GM12878 (cell line): ENCODE results near the gene MYCBPAP. TPM values are rescaled to one million over a fixed set of nuclear protein-coding genes. Genes with fewer than 3 reads are reported as not detected.

Source experiments
- ATAC-seq: fragments of 200-7000 bp; cut with Tn5 transposase; 3 replicates; pipeline ENCODE4 v1.9.1; 2020; ENCODE audit warnings: mild to moderate bottlenecking, moderate library complexity
- BruUV-seq: library from RNA; stranded (reverse); fragments of 400-500 nt; replicated peaks from 2 replicates; lab custom pipeline; 2021; lab: Mats Ljungman, UMichigan
- CTCF ChIA-PET: fragments of 300-600 bp; sonication (Branson Sonifier 250); formaldehyde crosslinking; extraction: SDS; loops from one replicate; lab custom pipeline; 2021; ENCODE audit warnings: inconsistent platforms; lab: Yijun Ruan, JAX
- POLR2A ChIA-PET: fragments of 350-600 bp; formaldehyde crosslinking; extraction: SDS; loops from one replicate; lab custom pipeline; 2021; ENCODE audit warnings: inconsistent platforms; lab: Charles Lee
- RAD21 ChIA-PET: fragments of 300-600 bp; sonication (Branson Sonifier 250); formaldehyde crosslinking; loops from one replicate; lab custom pipeline; 2023; ENCODE audit warnings: antibody characterized with exemption; ENCODE audit not compliant: unreplicated experiment; lab: Charles Lee
- SMC1A ChIA-PET: fragments of 300-600 bp; sonication (Branson Sonifier 250); formaldehyde crosslinking; loops from one replicate; lab custom pipeline; 2023; ENCODE audit not compliant: unreplicated experiment, uncharacterized antibody; lab: Charles Lee
- DNase-seq: peaks from one replicate; pipeline ENCODE4 v3.0.0-alpha.2; 2011; ENCODE audit warnings: low read depth, low spot score
- FAIRE-seq: peaks from 3 replicates; lab custom pipeline; 2011; peaks lifted over from hg19 to GRCh38; lab: Jason Lieb, UNC
- H2AFZ ChIP-seq: 2 replicates; pipeline ENCODE4 v1.6.0; 2011; ENCODE audit warnings: low read depth, low read length, control low read depth; ENCODE audit not compliant: control insufficient read depth
- H3K27ac ChIP-seq: 2 replicates; pipeline ENCODE4 v1.5.1; 2011; ENCODE audit warnings: control low read depth; ENCODE audit not compliant: control insufficient read depth, insufficient read depth
- H3K27me3 ChIP-seq, 2 experiments: replicated peaks in 1 of 2; 2 replicates each; pipeline versions ENCODE4 v1.6.0 to v1.6.1; 2011; ENCODE audit warnings: low read length in 1 of 2; ENCODE audit not compliant: control insufficient read depth in 2 of 2, insufficient read depth in 2 of 2
- H3K36me3 ChIP-seq, 2 experiments: 2 replicates each; pipeline ENCODE4 v1.5.1; 2011; ENCODE audit warnings: low read length in 1 of 2; ENCODE audit not compliant: control insufficient read depth in 2 of 2, insufficient read depth in 2 of 2
- H3K4me1 ChIP-seq: 2 replicates; pipeline ENCODE4 v1.6.1; 2011; ENCODE audit warnings: mild to moderate bottlenecking, low read length, moderate library complexity, mixed read lengths; ENCODE audit not compliant: control insufficient read depth, insufficient read depth
- H3K4me2 ChIP-seq: 2 replicates; pipeline ENCODE4 v1.6.0; 2011; ENCODE audit warnings: control low read depth; ENCODE audit not compliant: control insufficient read depth, insufficient read depth
- H3K4me3 ChIP-seq: fragments of 200-600 bp; sonication (generic); 2 replicates; pipeline ENCODE4 v1.5.1; 2016
- H3K79me2 ChIP-seq: 2 replicates; pipeline ENCODE4 v1.6.0; 2011; ENCODE audit warnings: low read length; ENCODE audit not compliant: control insufficient read depth, insufficient read depth
- H3K9ac ChIP-seq: 2 replicates; pipeline ENCODE4 v1.8.0; 2011; ENCODE audit warnings: low read length, control low read depth, mixed read lengths; ENCODE audit not compliant: control insufficient read depth, insufficient read depth
- H3K9me3 ChIP-seq: replicated peaks from 3 replicates; pipeline ENCODE4 v1.5.1; 2011; ENCODE audit warnings: mild to moderate bottlenecking, low read length; ENCODE audit not compliant: control insufficient read depth, insufficient read depth
- H4K20me1 ChIP-seq: 2 replicates; pipeline ENCODE4 v1.6.0; 2011; ENCODE audit not compliant: control insufficient read depth, insufficient read depth
- NFXL1 ChIP-seq: fragments of 450-650 bp; IDR thresholded peaks from 2 replicates; pipeline ENCODE4 v1.6.1; 2017; ENCODE audit warnings: antibody characterized with exemption, mild to moderate bottlenecking, borderline replicate concordance
- PAX8 ChIP-seq: fragments of 450-650 bp; IDR thresholded peaks from 2 replicates; pipeline ENCODE4 v1.6.1; 2017; ENCODE audit warnings: mild to moderate bottlenecking, moderate library complexity
- PML ChIP-seq: IDR thresholded peaks from 2 replicates; pipeline ENCODE4 v1.6.1; 2012; ENCODE audit warnings: low read length, inconsistent platforms
- SIX5 ChIP-seq: IDR thresholded peaks from 2 replicates; pipeline ENCODE4 v1.6.1; 2011; ENCODE audit warnings: mild to moderate bottlenecking, low read depth, low read length, moderate library complexity; ENCODE audit not compliant: severe bottlenecking
- ZNF384 ChIP-seq: IDR thresholded peaks from 2 replicates; pipeline ENCODE4 v1.6.1; 2012; ENCODE audit warnings: low read depth, mild to moderate bottlenecking, low read length, improper control_type of control experiment, borderline replicate concordance
- WGBS: methylation state at CpG from one replicate; pipeline ENCODE4 v1.1.6; 2016; ENCODE audit warnings: low lambda C conversion rate; ENCODE audit not compliant: insufficient replicate concordance, insufficient coverage; ENCODE audit errors: missing lambda C conversion rate; 5-methylcytosine and 5-hydroxymethylcytosine counted together
- in situ Hi-C: fragments of 300-500 bp; cut with MboI; formaldehyde crosslinking; loops from 9 replicates; pipeline ENCODE4 v1.14.3; 2018; ENCODE audit warnings: mixed read lengths
- intact Hi-C: fragments of 100-400 bp; cut with micrococcal nuclease; formaldehyde crosslinking; loops from one replicate; pipeline ENCODE4 v1.14.2; 2022; ENCODE audit not compliant: unreplicated experiment
- polyA plus RNA-seq, 11 experiments: library from polyadenylated mRNA; depleted of rRNA in 4 of 11; unstranded in 6 of 11; stranded (reverse) in 5 of 11; fragments of >200 nt; fragmentation: Nextera tagmentation in 4 of 11; fragmentation: Illumina TruSeq in 1 of 11; extraction: Ambion mirVana in 4 of 11; extraction: Trizol in 1 of 11; gene quantifications; 1 replicate in 1 of 11; 2 replicates in 10 of 11; pipeline versions ENCODE4 v1.2.1 to v1.2.3, GENCODE V29; 2011 to 2016; ENCODE audit warnings: inconsistent platforms in 2 of 11, missing spikeins in 2 of 11, low read depth in 1 of 11
- total RNA-seq, 4 experiments: library from RNA; depleted of rRNA in 3 of 4; stranded (reverse); fragments of >200 nt in 3 of 4; fragmentation: Illumina TruSeq in 1 of 4; extraction: Trizol in 1 of 4; gene quantifications; 2 replicates each; pipeline versions ENCODE4 v1.2.1 to v1.2.3, GENCODE V29; 2013 to 2021
- TF ChIP-seq, protein P1 (sequence below): IDR thresholded peaks from 2 replicates; pipeline ENCODE4 v1.6.1; 2011; ENCODE audit warnings: low read depth, low read length, improper control_type of control experiment, borderline replicate concordance
- TF ChIP-seq, protein P2 (sequence below): fragments of 450-650 bp; IDR thresholded peaks from 2 replicates; pipeline ENCODE4 v1.6.1; 2018; ENCODE audit warnings: mild to moderate bottlenecking, low read depth, moderate library complexity; ENCODE audit not compliant: partially characterized antibody
- TF ChIP-seq, protein P3 (sequence below): IDR thresholded peaks from 2 replicates; pipeline ENCODE4 v1.6.1; 2011; ENCODE audit warnings: borderline replicate concordance, low read depth, mild to moderate bottlenecking, moderate library complexity, mixed read lengths, low read length; ENCODE audit not compliant: insufficient read depth; ENCODE audit errors: extremely low read length
- TF ChIP-seq, protein P4 (sequence below): fragments of 450-650 bp; IDR thresholded peaks from 2 replicates; pipeline ENCODE4 v1.6.1; 2016; ENCODE audit warnings: mild to moderate bottlenecking
- TF ChIP-seq, protein P5 (sequence below): IDR thresholded peaks from 2 replicates; pipeline ENCODE4 v1.6.1; 2012; ENCODE audit warnings: low read depth, low read length, improper control_type of control experiment

The MYCBPAP gene
- total and polyA plus RNA-seq, 10 of the 15 experiments (the other 5 are each of a cell fraction or from before 2014, with no cell fraction given): 0.23 to 2.7 (median 1.5) TPM

DNA sequence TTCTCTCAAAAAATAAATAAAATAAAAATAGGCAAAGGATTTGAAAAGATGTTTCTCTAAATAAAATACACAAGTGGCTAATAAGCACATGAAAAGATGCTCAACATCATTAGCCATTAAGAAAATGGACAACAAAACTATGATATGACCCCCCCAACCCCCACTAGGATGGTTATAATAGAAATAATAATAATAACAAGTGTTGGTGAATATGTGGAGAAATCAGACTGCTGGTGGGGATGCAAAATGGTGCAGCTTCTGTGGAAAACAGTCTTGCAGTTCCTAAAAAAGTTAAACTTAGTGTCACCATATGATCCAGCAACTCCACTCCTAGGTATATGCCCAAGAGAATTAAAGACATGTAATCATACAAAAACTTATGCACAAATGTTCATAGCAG is 9.0 kb upstream of the MYCBPAP start:
- no peaks in the 10 kb centered on the region for H4K20me1 ChIP-seq
- H2AFZ ChIP-seq: no peak overlapping the region
- FAIRE-seq: no peak
- no peak overlapping the region for H3K27ac ChIP-seq
- no peak for DNase-seq
- TF ChIP-seq, protein P1, sequence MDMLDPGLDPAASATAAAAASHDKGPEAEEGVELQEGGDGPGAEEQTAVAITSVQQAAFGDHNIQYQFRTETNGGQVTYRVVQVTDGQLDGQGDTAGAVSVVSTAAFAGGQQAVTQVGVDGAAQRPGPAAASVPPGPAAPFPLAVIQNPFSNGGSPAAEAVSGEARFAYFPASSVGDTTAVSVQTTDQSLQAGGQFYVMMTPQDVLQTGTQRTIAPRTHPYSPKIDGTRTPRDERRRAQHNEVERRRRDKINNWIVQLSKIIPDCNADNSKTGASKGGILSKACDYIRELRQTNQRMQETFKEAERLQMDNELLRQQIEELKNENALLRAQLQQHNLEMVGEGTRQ: no peak
- no peak overlapping the region for H3K4me3 ChIP-seq
- RAD21 ChIA-PET: interaction anchor here (0.6 kb wide), 1 partner anchor 16 kb away, joined by 3 read pairs; no protein-coding TSS in a partner anchor
- intact Hi-C loops: no loop called here
- no peaks in the 10 kb centered on the region for H3K36me3 ChIP-seq
- no peaks in the 10 kb centered on the region for H3K4me1 ChIP-seq
- no peak overlapping the region for H3K4me2 ChIP-seq
- no peak for ATAC-seq
- POLR2A ChIA-PET: no interaction called here
- H3K27me3 ChIP-seq: no peaks in the 10 kb centered on the region
- CTCF ChIA-PET: interaction anchor here (1.2 kb wide), 1 partner anchor 13 kb away, joined by 3 read pairs; no protein-coding TSS in a partner anchor
- in situ Hi-C loops: no loop called here
- SMC1A ChIA-PET: no interaction called here
- H3K9ac ChIP-seq: no peak overlapping the region
- BruUV-seq: no TSS peak
- no peaks in the 10 kb centered on the region for H3K79me2 ChIP-seq
- H3K9me3 ChIP-seq: no peaks in the 10 kb centered on the region

DNA sequence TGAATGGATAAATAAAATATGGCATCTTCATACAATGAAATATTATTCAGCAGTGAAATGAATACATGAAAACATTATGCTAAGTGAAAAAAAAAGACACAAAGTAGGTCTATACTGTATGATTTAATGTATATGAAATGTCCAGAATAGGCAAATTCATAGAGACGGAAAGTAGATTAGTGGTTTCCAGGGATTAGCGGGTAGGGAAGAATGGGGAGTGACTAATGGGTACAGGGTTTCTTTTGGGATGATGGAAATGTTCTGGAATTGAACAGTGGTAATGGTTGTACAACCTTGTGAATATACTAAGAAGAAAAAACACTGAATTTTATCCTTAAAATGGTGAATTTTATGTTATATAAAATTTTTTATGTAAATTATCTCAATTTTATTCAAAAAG is 8.5 kb upstream of the MYCBPAP start:
- ChIA-PET SMC1A (no interaction called here), RAD21 (no interaction called here), POLR2A (interaction anchor here (0.7 to 0.9 kb wide), 2 partner anchors 28 to 153 kb away, joined by 5 to 9 read pairs; no protein-coding TSS in a partner anchor)
- Histone ChIP-seq H3K27me3 (no peaks in the 10 kb centered on the region), H3K9me3 (no peaks in the 10 kb centered on the region), H3K27ac (no peak overlapping the region), H3K79me2 (no peaks in the 10 kb centered on the region), H3K4me1 (no peaks in the 10 kb centered on the region), H3K9ac (no peak overlapping the region), H3K4me2 (no peak overlapping the region), H4K20me1 (no peaks in the 10 kb centered on the region), H2AFZ (no peak overlapping the region)
- 72% methylated on average over 2 of the region's 2 CpGs for WGBS
- intact Hi-C loops (no loop called here), in situ Hi-C loops (no loop called here)
- ATAC-seq (no peak), DNase-seq (no peak)
- TF ChIP-seq, protein P2, sequence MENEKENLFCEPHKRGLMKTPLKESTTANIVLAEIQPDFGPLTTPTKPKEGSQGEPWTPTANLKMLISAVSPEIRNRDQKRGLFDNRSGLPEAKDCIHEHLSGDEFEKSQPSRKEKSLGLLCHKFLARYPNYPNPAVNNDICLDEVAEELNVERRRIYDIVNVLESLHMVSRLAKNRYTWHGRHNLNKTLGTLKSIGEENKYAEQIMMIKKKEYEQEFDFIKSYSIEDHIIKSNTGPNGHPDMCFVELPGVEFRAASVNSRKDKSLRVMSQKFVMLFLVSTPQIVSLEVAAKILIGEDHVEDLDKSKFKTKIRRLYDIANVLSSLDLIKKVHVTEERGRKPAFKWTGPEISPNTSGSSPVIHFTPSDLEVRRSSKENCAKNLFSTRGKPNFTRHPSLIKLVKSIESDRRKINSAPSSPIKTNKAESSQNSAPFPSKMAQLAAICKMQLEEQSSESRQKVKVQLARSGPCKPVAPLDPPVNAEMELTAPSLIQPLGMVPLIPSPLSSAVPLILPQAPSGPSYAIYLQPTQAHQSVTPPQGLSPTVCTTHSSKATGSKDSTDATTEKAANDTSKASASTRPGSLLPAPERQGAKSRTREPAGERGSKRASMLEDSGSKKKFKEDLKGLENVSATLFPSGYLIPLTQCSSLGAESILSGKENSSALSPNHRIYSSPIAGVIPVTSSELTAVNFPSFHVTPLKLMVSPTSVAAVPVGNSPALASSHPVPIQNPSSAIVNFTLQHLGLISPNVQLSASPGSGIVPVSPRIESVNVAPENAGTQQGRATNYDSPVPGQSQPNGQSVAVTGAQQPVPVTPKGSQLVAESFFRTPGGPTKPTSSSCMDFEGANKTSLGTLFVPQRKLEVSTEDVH: no peak
- TF ChIP-seq, protein P3, sequence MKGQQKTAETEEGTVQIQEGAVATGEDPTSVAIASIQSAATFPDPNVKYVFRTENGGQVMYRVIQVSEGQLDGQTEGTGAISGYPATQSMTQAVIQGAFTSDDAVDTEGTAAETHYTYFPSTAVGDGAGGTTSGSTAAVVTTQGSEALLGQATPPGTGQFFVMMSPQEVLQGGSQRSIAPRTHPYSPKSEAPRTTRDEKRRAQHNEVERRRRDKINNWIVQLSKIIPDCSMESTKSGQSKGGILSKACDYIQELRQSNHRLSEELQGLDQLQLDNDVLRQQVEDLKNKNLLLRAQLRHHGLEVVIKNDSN: no peak
- TF ChIP-seq, protein P4, sequence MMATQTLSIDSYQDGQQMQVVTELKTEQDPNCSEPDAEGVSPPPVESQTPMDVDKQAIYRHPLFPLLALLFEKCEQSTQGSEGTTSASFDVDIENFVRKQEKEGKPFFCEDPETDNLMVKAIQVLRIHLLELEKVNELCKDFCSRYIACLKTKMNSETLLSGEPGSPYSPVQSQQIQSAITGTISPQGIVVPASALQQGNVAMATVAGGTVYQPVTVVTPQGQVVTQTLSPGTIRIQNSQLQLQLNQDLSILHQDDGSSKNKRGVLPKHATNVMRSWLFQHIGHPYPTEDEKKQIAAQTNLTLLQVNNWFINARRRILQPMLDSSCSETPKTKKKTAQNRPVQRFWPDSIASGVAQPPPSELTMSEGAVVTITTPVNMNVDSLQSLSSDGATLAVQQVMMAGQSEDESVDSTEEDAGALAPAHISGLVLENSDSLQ: no peak
- no peak for TF ChIP-seq ZNF384
- TF ChIP-seq SIX5: no peak
- no peak for TF ChIP-seq PML
- no peak for TF ChIP-seq PAX8
- no peak for TF ChIP-seq NFXL1
- TF ChIP-seq, protein P5, sequence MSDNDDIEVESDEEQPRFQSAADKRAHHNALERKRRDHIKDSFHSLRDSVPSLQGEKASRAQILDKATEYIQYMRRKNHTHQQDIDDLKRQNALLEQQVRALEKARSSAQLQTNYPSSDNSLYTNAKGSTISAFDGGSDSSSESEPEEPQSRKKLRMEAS: no peak
- TF ChIP-seq, all 136 proteins: peak for 0
- FAIRE-seq: no peak
- no TSS peak for BruUV-seq
- CTCF ChIA-PET: interaction anchor here (0.7 to 2.9 kb wide), 2 partner anchors 12 to 849 kb away, joined by 3 to 25 read pairs; no protein-coding TSS in a partner anchor
- Histone ChIP-seq H3K4me3 (no peak overlapping the region), H3K36me3 (no peaks in the 10 kb centered on the region)
